Activated T-cell treated with anti-CD3 and anti-CD28 coated beads for 24 hours (primary cell): Measurements from ENCODE around the gene PCDHGA12.
"Not testable (repeated sequence)": the region's sequence is repeated elsewhere in the genome, so short reads cannot be mapped to it uniquely, and the experiment has no call there.

Experiments
- DNase-seq: peaks from one replicate; pipeline ENCODE4 v3.0.0-alpha.2; 2020; ENCODE audit warnings: low read depth

PCDHGA12 gene

GRCh38 chr5:141430332-141431113 lies at the start of gene PCDHGA12:
Gene PCDHGA12, plus strand, starts transcription at chr5:141430507. Its CDS starts 253 bp downstream, at chr5:141430760.
- DNase-seq = no peak

GRCh38 chr5:141382469-141383294 lies 47.6 kb upstream of the PCDHGA12 start, which contains the start of gene PCDHGA7:
Gene PCDHGA7, plus strand, starts transcription at chr5:141382742. Its CDS starts 158 bp downstream, at chr5:141382900.
- no peak for DNase-seq

- DNase-seq = no peak
Measured at GRCh38 chr5:141383345-141383744, 47.0 kb upstream of the PCDHGA12 start.

DNA sequence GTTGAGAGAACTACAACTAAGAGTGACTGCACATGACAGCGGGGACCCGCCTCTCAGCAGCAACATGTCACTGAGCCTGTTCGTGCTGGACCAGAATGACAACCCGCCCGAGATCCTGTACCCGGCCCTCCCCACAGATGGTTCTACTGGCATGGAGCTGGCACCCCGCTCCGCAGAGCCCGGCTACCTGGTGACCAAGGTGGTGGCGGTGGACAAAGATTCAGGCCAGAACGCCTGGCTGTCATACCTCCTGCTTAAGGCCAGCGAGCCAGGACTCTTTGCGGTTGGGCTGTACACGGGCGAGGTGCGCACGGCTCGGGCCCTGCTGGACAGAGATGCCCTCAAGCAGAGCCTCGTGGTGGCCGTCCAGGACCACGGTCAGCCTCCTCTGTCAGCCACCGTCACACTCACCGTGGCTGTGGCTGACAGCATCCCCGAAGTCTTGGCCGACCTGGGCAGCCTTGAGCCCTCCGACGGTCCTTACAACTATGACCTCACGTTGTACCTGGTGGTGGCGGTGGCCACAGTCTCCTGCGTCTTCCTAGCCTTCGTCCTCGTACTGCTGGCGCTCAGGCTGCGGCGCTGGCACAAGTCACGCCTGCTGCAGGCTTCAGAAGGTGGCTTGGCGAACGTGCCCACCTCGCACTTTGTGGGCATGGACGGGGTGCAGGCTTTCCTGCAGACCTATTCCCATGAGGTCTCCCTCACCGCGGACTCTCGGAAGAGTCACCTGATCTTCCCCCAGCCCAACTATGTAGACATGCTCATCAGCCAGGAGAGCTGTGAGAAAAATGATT lies 45.6 kb upstream of the PCDHGA12 start:
- no peak for DNase-seq

- DNase-seq = not testable (repeated sequence)
Measured at GRCh38 chr5:141387557-141388311, 42.6 kb upstream of the PCDHGA12 start, which contains the start of gene PCDHGB4. Gene PCDHGB4, plus strand, starts transcription at chr5:141387698. Its CDS starts 187 bp downstream, at chr5:141387885.

DNA sequence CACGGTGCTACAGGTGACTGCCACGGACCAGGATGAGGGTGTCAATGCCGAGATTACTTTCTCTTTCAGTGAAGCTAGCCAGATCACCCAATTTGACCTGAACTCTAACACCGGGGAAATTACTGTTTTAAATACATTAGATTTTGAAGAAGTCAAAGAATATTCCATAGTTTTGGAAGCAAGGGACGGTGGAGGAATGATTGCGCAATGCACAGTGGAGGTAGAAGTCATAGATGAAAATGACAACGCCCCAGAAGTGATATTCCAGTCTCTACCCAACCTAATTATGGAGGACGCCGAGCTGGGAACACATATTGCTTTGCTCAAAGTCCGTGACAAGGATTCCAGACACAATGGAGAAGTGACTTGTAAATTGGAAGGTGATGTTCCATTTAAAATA lies 41.6 kb upstream of the PCDHGA12 start:
- DNase-seq = no peak

DNA sequence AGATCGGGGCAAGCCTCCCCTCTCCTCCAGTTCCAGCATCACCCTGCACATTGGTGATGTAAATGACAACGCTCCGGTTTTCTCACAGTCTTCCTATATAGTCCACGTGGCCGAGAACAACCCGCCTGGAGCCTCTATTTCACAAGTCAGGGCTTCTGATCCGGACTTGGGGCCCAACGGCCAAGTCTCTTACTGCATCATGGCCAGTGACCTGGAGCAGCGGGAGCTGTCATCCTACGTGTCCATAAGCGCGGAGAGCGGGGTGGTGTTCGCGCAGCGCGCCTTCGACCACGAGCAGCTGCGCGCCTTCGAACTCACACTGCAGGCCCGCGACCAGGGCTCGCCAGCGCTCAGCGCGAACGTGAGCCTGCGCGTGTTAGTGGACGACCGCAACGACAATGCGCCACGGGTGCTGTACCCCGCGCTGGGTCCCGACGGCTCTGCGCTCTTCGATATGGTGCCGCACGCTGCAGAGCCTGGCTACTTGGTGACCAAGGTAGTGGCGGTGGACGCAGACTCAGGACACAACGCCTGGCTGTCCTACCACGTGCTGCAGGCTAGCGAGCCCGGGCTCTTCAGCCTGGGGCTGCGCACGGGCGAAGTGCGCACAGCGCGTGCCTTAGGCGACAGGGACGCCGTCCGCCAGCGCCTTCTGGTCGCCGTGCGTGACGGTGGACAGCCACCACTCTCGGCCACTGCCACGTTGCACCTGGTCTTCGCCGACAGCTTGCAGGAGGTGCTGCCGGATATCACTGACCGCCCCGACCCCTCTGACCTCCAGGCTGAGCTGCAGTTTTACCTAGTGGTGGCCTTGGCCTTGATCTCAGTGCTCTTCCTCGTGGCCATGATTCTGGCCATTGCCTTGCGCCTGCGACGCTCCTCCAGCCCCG lies 40.9 kb upstream of the PCDHGA12 start:
- no peak for DNase-seq

DNA sequence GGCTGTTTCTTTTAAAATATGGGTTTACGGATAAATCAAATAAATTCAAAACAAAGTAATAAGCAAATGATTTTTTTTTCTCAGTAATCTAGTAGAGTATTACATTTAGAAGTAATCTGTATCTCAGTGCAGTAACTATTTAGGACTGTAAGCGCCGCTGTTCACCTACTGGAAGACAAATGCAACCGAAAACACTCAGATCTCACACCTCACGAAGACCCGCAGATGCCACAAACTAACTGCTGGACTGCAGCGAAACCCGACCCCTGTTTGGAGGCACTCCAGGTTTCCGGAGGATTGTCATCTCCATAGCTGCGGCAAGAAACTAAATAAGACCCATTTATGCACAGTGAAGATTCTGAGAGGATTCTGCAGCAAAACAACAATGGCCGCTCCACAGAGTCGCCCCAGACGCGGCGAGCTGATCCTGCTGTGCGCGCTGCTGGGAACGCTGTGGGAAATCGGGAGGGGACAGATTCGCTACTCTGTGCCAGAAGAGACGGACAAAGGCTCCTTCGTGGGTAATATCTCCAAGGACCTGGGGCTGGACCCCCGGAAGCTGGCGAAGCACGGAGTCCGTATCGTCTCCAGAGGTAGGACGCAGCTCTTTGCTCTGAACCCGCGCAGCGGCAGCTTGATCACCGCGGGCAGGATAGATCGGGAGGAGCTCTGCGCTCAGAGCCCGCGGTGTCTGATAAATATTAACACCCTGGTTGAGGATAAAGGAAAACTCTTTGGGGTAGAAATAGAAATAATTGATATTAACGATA lies 37.7 kb upstream of the PCDHGA12 start, which contains the start of gene PCDHGA8:
Gene PCDHGA8, plus strand, starts transcription at position 205 of the 770 bp plus-strand sequence. Its CDS starts 181 bp downstream, at position 386.
- no peak for DNase-seq

DNA sequence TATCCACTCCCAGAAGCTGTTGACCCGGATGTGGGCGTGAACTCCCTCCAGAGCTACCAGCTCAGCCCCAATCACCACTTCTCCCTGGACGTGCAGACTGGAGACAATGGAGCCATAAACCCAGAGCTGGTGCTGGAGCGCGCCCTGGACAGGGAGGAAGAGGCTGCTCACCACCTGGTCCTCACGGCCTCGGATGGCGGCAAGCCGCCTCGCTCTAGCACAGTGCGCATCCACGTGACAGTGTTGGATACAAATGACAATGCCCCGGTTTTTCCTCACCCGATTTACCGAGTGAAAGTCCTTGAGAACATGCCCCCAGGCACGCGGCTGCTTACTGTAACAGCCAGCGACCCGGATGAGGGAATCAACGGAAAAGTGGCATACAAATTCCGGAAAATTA lies 37.0 kb upstream of the PCDHGA12 start:
- DNase-seq = no peak

DNA sequence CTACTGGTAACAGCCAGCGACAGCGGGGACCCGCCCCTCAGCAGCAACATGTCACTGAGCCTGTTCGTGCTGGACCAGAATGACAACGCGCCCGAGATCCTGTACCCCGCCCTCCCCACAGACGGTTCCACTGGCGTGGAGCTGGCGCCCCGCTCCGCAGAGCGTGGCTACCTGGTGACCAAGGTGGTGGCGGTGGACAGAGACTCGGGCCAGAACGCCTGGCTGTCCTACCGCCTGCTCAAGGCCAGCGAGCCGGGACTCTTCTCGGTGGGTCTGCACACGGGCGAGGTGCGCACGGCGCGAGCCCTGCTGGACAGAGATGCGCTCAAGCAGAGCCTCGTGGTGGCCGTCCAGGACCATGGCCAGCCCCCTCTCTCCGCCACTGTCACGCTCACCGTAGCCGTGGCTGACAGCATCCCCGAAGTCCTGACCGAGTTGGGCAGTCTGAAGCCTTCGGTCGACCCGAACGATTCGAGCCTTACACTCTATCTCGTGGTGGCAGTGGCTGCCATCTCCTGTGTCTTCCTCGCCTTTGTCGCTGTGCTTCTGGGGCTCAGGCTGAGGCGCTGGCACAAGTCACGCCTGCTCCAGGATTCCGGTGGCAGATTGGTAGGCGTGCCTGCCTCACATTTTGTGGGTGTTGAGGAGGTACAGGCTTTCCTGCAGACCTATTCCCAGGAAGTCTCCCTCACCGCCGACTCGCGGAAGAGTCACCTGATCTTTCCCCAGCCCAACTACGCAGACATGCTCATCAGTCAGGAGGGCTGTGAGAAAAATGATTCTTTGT lies 35.7 kb upstream of the PCDHGA12 start:
- not testable (repeated sequence) for DNase-seq

DNA sequence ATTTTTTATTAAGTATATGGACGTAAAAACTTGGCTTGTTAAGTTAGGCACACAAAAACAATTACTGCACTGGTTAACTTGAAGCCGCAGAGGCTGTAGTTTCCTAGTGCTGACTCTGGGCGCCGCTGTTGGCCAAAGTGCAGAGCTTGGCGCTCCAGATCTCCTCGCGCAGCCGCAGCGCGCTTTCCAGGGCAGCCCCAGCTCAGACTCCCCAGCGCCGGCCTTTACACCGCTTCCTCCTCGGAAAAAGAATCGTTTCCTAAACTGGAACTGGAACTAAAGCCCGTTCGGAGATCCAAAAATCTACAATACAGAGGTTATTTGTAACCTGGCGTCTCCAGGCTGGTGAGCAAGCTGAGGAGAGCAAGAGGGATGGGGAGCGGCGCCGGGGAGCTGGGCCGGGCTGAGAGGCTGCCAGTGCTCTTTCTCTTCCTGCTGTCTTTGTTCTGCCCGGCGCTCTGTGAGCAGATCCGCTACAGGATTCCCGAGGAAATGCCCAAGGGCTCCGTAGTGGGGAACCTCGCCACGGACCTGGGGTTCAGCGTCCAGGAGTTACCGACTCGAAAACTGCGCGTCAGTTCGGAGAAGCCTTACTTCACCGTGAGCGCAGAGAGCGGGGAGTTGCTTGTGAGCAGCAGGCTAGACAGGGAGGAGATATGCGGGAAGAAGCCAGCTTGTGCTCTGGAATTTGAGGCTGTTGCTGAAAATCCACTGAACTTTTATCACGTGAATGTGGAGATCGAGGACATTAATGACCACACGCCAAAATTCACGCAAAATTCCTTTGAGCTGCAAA lies 32.4 kb upstream of the PCDHGA12 start, which contains the start of gene PCDHGB5:
Gene PCDHGB5, plus strand, starts transcription at position 192 of the 796 bp plus-strand sequence. Its CDS starts 181 bp downstream, at position 373.
- DNase-seq = peak; percentile 27

- DNase-seq = no peak
Measured at GRCh38 chr5:141398608-141399007, 31.7 kb upstream of the PCDHGA12 start.

DNA sequence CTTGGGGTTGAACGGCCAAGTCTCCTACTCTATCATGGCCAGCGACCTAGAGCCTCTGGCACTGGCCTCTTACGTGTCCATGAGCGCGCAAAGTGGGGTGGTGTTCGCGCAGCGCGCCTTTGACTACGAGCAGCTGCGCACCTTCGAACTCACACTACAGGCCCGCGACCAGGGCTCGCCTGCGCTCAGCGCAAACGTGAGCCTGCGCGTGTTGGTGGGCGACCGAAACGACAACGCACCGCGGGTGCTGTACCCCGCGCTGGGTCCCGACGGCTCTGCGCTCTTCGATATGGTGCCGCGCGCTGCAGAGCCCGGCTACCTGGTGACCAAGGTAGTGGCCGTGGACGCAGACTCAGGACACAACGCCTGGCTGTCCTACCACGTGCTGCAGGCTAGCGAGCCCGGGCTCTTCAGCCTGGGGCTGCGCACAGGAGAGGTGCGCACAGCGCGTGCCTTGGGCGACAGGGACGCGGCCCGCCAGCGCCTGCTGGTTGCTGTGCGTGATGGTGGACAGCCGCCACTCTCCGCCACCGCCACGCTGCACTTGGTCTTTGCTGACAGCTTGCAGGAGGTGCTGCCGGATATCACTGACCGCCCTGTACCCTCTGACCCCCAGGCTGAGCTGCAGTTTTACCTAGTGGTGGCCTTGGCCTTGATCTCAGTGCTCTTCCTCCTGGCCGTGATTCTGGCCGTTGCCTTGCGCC lies 30.6 kb upstream of the PCDHGA12 start:
- DNase-seq = no peak

DNA sequence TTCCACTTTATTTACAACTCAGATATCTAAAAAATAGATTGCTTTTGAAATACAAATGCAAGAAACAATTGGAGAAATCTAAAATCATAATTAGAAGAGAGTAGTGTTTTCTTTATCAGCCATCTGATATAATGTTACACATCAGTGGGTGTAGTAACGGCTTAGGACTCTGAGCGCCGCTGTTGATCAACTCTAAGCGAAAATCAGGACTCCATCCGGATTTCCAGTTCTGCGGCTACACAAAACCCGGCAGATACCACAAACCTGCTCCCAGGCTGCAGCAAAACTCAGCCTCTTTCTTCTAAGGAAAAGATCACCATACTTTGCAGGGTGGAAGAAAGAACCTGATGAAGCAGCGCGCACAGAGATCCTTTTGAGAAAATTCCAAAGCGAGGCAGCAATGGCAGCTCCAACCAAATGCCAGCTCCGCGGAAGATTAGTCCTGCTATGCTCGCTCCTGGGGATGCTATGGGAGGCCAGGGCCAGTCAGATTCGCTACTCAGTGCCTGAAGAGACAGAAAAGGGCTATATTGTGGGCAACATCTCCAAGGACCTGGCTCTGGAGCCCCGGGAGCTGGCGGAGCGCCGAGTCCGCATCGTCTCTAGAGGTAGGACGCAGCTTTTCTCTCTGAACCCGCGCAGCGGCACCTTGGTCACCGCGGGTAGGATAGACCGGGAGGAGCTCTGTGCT lies 27.6 kb upstream of the PCDHGA12 start, which contains the start of gene PCDHGA9:
Gene PCDHGA9, plus strand, starts transcription at position 226 of the 691 bp plus-strand sequence. Its CDS starts 175 bp downstream, at position 401.
- no peak for DNase-seq

DNA sequence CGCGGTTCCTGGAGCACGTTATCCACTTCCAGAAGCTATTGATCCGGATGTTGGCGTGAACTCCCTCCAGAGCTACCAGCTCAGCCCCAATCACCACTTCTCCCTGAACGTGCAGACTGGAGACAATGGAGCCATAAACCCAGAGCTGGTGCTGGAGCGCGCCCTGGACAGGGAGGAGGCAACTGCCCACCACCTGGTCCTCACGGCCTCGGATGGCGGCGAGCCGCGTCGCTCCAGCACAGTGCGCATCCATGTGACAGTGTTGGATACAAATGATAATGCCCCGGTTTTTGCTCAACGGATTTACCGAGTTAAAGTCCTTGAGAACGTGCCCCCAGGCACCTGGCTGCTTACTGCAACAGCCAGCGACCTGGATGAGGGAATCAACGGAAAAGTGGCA lies 26.9 kb upstream of the PCDHGA12 start:
- DNase-seq = no peak
